Stomach (tissue), 9 donors: ENCODE data around the gene FBXO22. TPM values are rescaled to one million over a fixed set of nuclear protein-coding genes. Genes with fewer than 3 reads are reported as not detected.

ENCODE experiments used
- DNase-seq, 2 donors: peaks; one replicate each; pipeline versions ENCODE4 v3.0.0 to v3.0.0-alpha.2; 2013 to 2019
- H3K27ac ChIP-seq, 5 donors: fragments of 200-600 bp in 4 of 5; sonication (generic) in 4 of 5; one replicate each; pipeline ENCODE4 v1.5.1; 2013 to 2019; ENCODE audit warnings: mild to moderate bottlenecking in 1 of 5, moderate library complexity in 1 of 5
- H3K27me3 ChIP-seq, 3 donors: fragments of 200-600 bp; sonication (generic); one replicate each; pipeline ENCODE4 v1.5.1; 2017 to 2019; ENCODE audit warnings: mixed run types in 1 of 3
- H3K36me3 ChIP-seq, 4 donors: fragments of 200-600 bp; sonication (generic); 1 replicate in 3 of 4; 2 replicates in 1 of 4; pipeline ENCODE4 v1.5.1; 2016 to 2019
- H3K4me1 ChIP-seq, 4 donors: fragments of 200-600 bp; sonication (generic); one replicate each; pipeline ENCODE4 v1.5.1; 2016 to 2019
- H3K4me3 ChIP-seq, 4 donors: fragments of 200-600 bp; sonication (generic) in 3 of 4; one replicate each; pipeline ENCODE4 v1.5.1; 2016 to 2019; ENCODE audit warnings: mild to moderate bottlenecking in 1 of 4
- H3K9me3 ChIP-seq, 4 donors: fragments of 200-600 bp; sonication (generic); one replicate each; pipeline ENCODE4 v1.5.1; 2016 to 2019
- EP300 ChIP-seq: sonication (generic); formaldehyde crosslinking; IDR thresholded peaks from one replicate; pipeline ENCODE4 v1.6.1; 2017; ENCODE audit warnings: antibody characterized with exemption
- POLR2A ChIP-seq, 4 donors: fragments of 450-650 bp; IDR thresholded peaks; one replicate each; pipeline ENCODE4 v1.6.1; 2016; ENCODE audit warnings: antibody characterized with exemption in 4 of 4, control low read depth in 2 of 4, mild to moderate bottlenecking in 1 of 4, moderate library complexity in 1 of 4
- POLR2AphosphoS5 ChIP-seq, 3 donors: sonication (generic); formaldehyde crosslinking; IDR thresholded peaks; one replicate each; pipeline ENCODE4 v1.6.1; 2016; ENCODE audit warnings: antibody characterized with exemption in 3 of 3
- WGBS, 5 donors: extraction: QIAGEN DNeasy Blood & Tissue Kit in 3 of 5; methylation state at CpG; one replicate each; pipeline versions ENCODE4 v1.1.5 to v1.1.7; 2013 to 2018; 5-methylcytosine and 5-hydroxymethylcytosine counted together
- intact Hi-C: fragments of 100-400 bp; cut with DNase I; formaldehyde crosslinking; loops from one replicate; pipeline ENCODE4 v1.15.1; 2023; ENCODE audit warnings: low total_unique reads
- polyA plus RNA-seq, 3 donors: library from polyadenylated mRNA; stranded (reverse); fragments of 200-250 nt; gene quantifications; one replicate each; pipeline ENCODE4 v1.2.3, GENCODE V29; 2013
- total RNA-seq, 5 donors: library from RNA; depleted of rRNA; stranded (reverse); fragments of >200 nt; gene quantifications; one replicate each; pipeline versions ENCODE4 v1.1.0 to v1.2.3, GENCODE V29; 2014 to 2016
- TF ChIP-seq, protein P1 (sequence below), 7 experiments: fragments of 450-650 bp in 4 of 7; fragments of 200-600 bp in 3 of 7; sonication (generic) in 3 of 7; IDR thresholded peaks; one replicate each; pipeline ENCODE4 v1.5.1; 2016 to 2019; ENCODE audit warnings: antibody characterized with exemption in 7 of 7, control low read depth in 2 of 7, mild to moderate bottlenecking in 1 of 7
- donor health status: healthy with polysubstance abuse.
- donor health status: Bipolar disorder and iron deficiency.
- donor health status: healthy.

The FBXO22 gene
- total and polyA plus RNA-seq, 8 donors, result 8.2 to 100 (median 19.0) TPM

DNA sequence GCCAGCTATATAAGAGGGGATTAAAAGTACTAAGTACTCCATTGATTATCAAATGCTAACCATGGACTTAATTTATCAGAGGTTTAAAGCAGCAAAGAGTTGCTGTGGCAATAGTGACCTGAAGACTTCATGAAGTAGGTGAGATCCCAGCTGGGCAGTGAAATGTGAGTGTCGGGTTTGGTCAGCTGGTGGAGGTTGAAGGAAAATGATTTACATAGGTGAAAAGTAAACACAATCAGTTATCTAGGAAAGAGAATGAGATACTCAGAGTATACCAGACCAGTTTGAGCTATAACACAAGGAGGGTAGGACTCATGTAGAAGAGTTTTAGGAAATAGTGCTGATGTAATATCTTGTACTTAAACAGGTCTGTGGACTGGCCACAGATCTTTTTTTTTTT, 16.5 kb upstream of the FBXO22 start:
- Histone ChIP-seq H3K27me3 (no peaks in the 10 kb centered on the region), H3K4me1 (peaks cover 0 to 12% (median 8%) of the 10 kb centered on the region in 4 donors), H3K9me3 (no peaks in the 10 kb centered on the region), H3K27ac (no peak overlapping the region), H3K36me3 (peaks cover 0 to 50% (median 26%) of the 10 kb centered on the region in 4 donors), H3K4me3 (no peak overlapping the region)
- intact Hi-C loops, result no loop called here
- no peak for TF ChIP-seq EP300
- TF ChIP-seq POLR2A (IDR thresholded peaks at IDR 0.05), result no peak
- TF ChIP-seq, protein P1, sequence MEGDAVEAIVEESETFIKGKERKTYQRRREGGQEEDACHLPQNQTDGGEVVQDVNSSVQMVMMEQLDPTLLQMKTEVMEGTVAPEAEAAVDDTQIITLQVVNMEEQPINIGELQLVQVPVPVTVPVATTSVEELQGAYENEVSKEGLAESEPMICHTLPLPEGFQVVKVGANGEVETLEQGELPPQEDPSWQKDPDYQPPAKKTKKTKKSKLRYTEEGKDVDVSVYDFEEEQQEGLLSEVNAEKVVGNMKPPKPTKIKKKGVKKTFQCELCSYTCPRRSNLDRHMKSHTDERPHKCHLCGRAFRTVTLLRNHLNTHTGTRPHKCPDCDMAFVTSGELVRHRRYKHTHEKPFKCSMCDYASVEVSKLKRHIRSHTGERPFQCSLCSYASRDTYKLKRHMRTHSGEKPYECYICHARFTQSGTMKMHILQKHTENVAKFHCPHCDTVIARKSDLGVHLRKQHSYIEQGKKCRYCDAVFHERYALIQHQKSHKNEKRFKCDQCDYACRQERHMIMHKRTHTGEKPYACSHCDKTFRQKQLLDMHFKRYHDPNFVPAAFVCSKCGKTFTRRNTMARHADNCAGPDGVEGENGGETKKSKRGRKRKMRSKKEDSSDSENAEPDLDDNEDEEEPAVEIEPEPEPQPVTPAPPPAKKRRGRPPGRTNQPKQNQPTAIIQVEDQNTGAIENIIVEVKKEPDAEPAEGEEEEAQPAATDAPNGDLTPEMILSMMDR (IDR thresholded peaks at IDR 0.05), result no peak
- no peak for TF ChIP-seq POLR2AphosphoS5 (IDR thresholded peaks at IDR 0.05)
- WGBS, 5 donors, result 45 to 61% (median 56%) methylated on average over 1 of the region's 1 CpG
- DNase-seq, result peak in 1 of 2 donors; percentile 17

DNA sequence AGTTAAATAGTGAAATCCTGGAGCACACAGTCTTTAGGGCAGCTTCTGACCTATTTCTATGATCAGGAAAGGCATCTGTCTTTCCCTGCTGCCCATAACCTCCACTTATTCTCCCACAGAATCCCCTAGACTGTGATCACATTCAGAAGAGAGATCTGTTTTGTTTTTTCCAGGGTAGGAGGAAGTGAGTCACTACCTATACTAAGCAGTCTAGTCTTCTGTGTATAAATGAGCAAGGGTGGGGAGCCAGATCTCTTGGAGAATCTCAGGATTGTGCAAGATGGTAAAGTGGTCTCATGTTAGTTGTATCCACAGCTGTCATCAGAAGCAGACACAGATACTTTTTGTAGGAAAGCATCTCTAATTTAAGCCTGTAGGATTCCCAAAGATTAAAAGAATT, 11.8 kb upstream of the FBXO22 start:
- H3K9me3 ChIP-seq, result no peaks in the 10 kb centered on the region
- H3K27me3 ChIP-seq, result no peaks in the 10 kb centered on the region
- H3K4me1 ChIP-seq, result peaks cover 0 to 7% (median 2%) of the 10 kb centered on the region in 4 donors
- H3K36me3 ChIP-seq, result peaks cover 0 to 42% (median 26%) of the 10 kb centered on the region in 4 donors
- no peak overlapping the region for H3K4me3 ChIP-seq
- no peak for TF ChIP-seq POLR2A (IDR thresholded peaks at IDR 0.05)
- TF ChIP-seq, protein P1 (IDR thresholded peaks at IDR 0.05), result no peak
- peak in 1 of 3 donors; percentile 13 for TF ChIP-seq POLR2AphosphoS5 (IDR thresholded peaks at IDR 0.05)
- intact Hi-C loops, result no loop called here
- DNase-seq, result no peak
- peak overlapping the region in 3 of 5 donors; percentile 13 to 64 (median 18) for H3K27ac ChIP-seq

DNA sequence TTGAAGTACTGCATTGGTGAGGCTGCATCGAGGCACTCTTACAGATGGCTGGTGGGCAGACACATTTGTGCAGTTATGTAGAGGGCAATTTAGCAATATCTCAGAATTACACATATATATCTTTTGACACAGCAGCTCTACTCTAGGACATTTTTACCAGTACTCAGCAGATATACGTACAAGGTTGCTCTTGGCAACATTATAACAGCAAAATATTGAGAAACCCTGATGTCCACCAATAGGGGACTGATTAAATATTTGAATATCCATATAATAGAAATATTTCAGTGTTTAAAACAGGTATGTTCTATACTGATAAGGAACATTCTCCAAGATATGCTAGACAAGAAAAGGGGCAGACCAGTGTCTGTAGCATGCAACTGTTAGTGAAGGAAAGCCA, 7.9 kb upstream of the FBXO22 start:
- 58 to 76% (median 63%) methylated on average over 2 of the region's 2 CpGs for WGBS, 5 donors
- DNase-seq, result no peak
- TF ChIP-seq POLR2AphosphoS5 (IDR thresholded peaks at IDR 0.05) (no peak), POLR2A (IDR thresholded peaks at IDR 0.05) (no peak), EP300 (no peak)
- TF ChIP-seq, protein P1 (IDR thresholded peaks at IDR 0.05), result no peak
- intact Hi-C loops, result no loop called here
- Histone ChIP-seq H3K36me3 (peaks cover 0 to 40% (median 23%) of the 10 kb centered on the region in 4 donors), H3K27ac (no peak overlapping the region), H3K27me3 (no peaks in the 10 kb centered on the region), H3K4me1 (no peaks in the 10 kb centered on the region), H3K4me3 (no peak overlapping the region), H3K9me3 (no peaks in the 10 kb centered on the region)

DNA sequence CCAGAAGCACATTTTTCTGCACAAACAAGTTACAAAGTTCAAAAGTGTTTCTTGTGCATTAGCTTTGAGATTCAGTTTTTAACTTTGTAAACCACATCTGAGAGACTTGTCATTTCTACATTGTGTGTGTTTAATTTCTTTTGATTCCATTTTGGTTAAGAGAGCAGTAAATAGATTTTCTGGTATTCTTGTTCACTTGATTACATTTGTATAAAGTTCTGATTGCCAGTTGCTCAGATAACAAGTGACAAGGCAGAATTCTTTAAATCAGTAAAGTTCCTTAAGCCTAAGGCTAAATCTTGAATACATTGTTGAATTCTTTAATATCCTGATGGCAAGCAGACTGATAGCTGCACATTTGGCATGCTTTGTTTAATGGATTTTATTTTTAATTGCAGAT, 3.1 kb upstream of the FBXO22 start:
- no peak for TF ChIP-seq EP300
- TF ChIP-seq POLR2AphosphoS5 (IDR thresholded peaks at IDR 0.05), result no peak
- TF ChIP-seq, protein P1 (IDR thresholded peaks at IDR 0.05), result no peak
- no peak for TF ChIP-seq POLR2A (IDR thresholded peaks at IDR 0.05)
- DNase-seq, result no peak
- H3K36me3 ChIP-seq, result peaks cover 0 to 23% (median 10%) of the 10 kb centered on the region in 4 donors
- H3K27me3 ChIP-seq, result no peaks in the 10 kb centered on the region
- peaks cover 7 to 30% (median 19%) of the 10 kb centered on the region in 4 donors for H3K4me1 ChIP-seq
- H3K27ac ChIP-seq, result no peak overlapping the region
- intact Hi-C loops, result no loop called here
- H3K4me3 ChIP-seq, result no peak overlapping the region
- H3K9me3 ChIP-seq, result no peaks in the 10 kb centered on the region
